OCI-M2 (cell line): ENCODE data around the gene ABCG1.
"Not testable (repeated sequence)": the region's sequence is repeated elsewhere in the genome, so short reads cannot be mapped to it uniquely, and the experiment has no call there.

Experiments used
- DNase-seq: peaks from one replicate; lab custom pipeline; 2025; ENCODE audit not compliant: unreplicated experiment; lab: John Stamatoyannopoulos, UW

Gene ABCG1

GRCh38 chr21:42218836-42219605 is at the start of gene ABCG1:
ABCG1 (plus strand) TSS chr21:42219140; CDS start chr21:42219263, 123 bp downstream.
- no peak for DNase-seq

DNA sequence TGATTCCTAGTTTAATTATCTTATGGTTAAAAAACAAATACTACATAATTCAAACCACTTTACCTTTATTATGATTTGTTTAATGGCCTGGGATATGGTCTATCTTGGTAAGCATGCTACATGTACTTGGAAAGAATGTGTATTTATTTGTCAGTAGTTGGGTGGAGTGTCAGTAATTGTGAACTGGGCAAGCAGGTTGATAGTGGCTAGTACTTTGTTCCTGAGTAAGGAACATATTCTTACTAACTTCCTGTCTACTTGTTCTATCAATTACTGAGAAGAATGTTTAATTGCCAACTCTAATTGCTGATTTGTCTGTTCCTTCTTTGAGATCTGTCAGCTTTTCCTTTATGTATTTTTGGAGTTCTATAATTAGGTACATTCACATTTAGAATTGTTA is 49.2 kb upstream of the ABCG1 start:
- no peak for DNase-seq

DNA sequence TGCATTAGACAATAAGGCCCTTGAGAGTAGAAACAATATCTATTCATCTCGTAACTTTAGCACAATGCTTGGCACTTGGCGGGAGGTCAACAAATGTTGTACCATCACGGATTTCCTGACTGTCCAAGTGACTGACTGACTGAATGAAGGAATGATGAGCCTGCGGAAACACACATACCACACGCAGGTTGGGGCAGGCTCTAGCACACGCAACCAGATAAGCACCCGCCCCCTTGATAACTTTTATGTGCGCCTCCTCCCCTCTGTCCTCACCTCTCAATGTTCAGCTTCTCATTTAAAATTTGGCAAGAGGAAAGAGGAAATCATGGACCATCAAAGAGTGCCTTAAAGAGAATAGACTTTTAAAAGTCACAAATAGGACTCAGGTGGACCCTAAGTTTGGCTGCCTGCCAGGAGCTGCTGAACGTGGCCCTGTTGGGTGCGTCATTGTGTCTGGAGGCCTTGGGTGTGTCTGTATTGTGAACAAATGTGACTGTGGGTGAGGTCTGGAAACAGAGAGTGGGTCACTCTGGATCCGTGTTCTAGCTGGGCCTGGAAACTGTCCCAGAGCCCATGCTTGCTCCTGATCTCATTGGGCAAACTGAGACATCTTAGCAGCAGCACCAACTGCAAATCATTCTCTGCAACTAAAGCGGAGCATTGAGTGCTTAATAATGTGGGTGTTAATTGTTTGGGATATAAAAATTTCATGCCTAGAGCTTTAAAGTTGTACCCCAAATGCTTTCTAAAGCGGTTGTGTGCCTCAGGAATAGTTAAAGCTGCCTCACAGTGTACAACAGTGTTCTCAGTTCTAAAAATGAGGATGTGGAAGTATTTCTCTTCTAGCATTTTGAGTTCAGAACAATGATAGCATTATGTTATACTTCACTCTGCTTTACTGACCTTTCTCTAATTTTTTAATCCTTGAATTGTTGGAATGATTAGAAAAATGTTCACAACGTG is 47.6 kb upstream of the ABCG1 start:
- no peak for DNase-seq

- no peak for DNase-seq
Observed at GRCh38 chr21:42172596-42173483, 46.1 kb upstream of the ABCG1 start.

DNA sequence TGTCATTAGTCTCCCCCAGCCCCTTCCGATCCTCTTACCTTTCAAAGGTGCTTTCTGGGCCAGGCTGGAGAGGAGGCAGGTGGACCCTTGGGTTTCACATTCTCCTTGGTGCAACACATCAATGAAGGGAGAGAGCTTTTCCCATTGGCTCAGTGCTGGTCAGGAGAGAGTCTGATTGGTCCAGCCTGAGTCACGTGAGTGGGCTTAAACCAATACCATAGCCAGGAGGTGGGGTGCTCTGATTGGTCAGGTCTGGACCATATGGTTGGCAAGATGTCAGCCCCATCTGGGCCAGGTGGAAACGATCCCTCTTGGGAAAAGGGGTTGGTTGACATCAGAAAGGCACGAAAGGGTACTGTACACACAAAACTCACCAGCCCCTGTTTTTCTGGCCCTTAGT is 44.8 kb upstream of the ABCG1 start:
- DNase-seq, result no peak

- DNase-seq, result no peak
Observed at GRCh38 chr21:42175110-42175710, 43.7 kb upstream of the ABCG1 start.

- DNase-seq, result no peak
Observed at GRCh38 chr21:42176859-42177258, 42.1 kb upstream of the ABCG1 start.

GRCh38 chr21:42179316-42179715 is 39.6 kb upstream of the ABCG1 start:
- no peak for DNase-seq

GRCh38 chr21:42180001-42180400 is 38.9 kb upstream of the ABCG1 start:
- DNase-seq, result not testable (repeated sequence)

- DNase-seq, result no peak
Observed at GRCh38 chr21:42182713-42183371, 36.1 kb upstream of the ABCG1 start.

DNA sequence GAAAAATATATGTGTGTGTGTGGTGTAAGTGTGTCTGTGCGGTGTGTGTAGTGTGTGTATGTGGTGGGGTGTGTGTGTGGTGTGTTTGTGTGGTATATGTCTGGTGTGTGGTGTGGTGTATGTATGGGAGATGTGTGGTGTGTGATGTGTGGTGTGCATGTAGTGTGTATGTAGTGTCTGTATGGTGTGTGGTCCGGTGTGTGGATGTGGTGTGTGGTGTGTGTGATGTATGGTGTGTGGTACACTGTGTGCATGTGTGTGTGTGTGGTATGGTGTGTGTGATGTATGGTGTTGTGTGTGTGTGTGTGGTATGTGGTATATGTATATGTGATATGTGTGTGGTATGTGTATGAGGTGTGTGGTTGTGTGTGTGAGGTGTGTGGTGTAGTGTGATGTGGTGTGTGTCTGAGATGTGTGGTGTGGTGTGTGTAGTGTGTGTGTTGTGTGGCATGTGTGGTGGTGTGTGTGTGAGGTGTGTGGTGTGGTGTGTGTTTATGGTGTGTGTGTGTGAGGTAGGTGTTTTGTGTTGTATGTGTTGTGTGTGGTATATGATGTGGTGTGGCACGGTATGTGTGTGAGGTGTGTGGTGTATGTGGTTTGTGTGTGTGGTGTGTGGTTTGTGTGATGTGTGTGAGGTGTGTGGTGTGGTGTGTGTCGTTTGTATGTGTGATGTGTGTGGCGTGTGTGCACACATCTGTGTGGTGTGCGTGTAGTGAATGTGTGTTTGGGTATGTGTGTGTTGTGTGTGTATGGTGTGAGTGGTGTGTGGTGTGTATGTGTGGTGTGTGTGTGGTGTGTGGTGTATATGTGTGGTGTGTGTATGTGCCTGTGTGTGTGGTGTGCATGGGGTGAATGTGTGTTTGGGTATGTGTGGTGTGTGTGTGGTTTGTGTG is 35.3 kb upstream of the ABCG1 start:
- no peak for DNase-seq

DNA sequence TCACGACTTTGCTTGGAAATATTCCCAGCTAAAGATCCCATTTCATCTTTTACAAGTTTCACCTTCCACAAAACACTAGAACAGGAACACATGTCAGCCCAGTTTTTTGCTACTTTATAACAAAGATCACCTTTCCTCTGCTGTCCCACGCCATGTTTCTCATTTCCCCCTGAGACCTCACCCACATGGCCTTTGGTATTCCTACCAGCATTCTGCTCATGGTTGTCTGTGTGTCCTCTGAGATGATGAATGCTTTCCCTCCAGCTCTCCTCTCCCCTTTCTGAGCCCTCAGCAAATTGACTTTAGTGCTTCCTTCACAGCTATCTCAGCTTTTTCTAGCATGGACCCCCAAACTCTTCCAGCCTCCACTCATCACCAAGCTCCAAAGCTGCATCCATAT is 32.3 kb upstream of the ABCG1 start:
- no peak for DNase-seq

DNA sequence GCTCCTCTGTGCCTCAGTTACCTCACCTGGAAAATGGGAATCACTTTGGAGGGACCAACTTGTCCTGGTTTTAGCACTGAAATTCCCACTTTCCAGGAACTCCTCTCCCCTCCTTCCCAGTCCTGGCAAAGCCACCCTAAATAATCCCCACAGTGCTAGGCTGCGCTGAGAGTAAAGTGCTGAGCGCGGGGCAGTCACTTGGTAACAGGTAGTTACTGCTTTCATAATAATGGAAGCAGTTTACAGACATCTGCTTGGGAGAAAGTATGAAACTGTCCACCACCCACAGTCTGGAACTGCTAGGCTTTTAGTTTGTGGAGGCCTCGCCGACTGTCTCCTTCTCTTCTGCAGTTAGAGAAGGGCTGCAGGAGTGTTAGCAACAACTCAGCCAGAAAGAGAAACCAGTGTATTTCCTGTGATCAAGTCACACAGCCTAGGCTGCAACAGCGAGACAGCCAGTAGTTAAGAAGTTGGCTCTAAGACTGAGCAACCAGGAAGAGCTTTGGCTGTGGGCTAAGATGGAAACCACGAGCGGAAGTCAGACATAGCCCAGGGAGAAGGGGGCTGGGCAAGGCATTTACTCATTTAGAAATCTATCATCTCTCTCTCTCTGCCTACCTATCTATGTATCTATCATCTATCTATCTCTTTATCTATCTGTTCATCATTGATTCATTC is 30.8 kb upstream of the ABCG1 start:
- no peak for DNase-seq

DNA sequence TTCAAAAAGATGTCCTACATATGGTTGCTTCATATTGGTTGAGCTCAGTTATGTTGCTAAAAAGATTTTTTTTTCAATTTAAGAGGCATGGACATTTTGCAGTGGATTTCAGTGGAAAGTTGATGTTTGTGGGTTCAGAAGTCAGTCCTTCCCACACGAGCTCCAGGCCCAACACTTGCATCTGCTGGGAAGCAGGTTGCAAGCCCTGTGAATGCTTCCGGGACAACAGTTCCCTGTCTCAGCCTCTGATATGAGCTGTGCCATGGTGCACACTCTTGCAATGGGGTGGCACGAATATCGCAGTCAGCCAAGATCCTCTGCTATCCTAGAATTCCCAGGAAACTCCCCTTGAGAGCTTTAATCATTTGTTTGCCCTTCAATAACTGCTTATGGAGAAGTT is 30.3 kb upstream of the ABCG1 start:
- DNase-seq, result no peak

- DNase-seq, result no peak
Observed at GRCh38 chr21:42189431-42189830, 29.5 kb upstream of the ABCG1 start.

DNA sequence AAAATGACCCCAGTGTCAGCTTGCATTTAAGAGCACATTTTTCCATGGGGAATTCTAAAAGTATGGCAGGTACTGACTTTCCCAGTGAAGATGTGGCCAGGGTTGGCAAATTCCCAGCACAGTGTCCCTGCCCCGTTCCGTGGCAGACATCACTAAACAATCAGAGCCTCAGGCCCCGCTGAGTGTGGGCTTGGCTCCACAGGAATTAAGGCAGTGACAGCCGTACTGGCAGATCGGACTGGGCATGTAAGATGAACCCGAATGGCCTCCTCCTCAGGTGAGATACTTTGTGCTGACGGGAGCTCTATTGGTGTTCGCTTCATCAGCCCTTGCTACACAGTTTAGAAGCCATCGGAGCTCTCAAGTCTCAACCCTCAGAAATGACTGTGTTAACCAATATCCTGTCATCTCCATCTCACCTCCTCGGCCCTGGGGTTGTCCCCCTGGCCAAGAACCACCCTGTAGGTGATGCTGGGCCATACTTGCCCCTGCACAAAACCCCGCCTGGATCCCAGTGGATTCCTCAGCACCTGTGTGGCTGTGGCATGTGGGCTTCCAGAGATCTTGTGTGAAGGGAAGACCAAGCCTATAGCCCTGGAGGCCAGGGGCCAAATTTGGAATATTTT is 29.0 kb upstream of the ABCG1 start:
- DNase-seq, result no peak

- no peak for DNase-seq
Observed at GRCh38 chr21:42190486-42190863, 28.5 kb upstream of the ABCG1 start.

DNA sequence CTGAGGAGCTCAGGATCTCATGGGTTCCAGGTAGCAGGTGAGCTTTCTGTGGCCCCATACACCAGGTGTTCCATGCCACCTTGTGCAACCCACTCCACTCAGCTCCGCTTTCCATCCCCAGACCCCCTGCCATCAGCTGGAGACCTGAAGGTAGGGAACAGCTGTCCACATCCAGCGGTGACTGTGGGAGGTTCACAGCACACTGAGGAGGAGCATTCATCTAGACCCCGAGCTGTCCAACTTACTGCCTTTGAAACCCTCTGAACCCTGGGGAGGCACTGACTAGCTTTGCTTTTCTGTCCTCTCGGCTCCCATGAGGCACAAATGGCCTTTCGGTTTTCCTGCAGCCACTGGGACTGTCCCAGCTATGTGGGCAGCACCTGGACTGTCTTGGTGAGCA is 27.9 kb upstream of the ABCG1 start:
- no peak for DNase-seq
